ENCODE data around the gene PRSS50.

PRSS50 gene

DNA sequence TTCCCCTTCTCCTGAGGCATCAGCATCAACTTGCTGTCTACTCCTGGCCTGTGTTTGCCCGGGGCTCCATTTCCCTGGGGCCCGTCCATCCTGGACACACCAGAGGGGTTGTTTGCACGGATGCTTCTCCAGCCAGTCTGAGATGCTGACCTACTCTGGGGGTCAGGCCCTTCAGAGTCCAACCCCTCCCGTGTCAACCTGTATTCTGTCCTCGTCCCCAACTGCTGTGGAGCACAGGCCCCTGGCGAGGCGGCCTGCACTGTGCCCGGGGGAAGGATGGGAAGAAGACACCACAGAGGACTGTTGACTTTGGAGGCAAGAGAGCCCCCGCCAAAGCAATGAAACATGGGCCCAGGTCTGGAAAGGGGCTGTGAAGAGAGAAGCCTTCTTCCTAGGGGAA is 50.0 kb downstream of the PRSS50 start:
- DNase-seq = no peak

DNA sequence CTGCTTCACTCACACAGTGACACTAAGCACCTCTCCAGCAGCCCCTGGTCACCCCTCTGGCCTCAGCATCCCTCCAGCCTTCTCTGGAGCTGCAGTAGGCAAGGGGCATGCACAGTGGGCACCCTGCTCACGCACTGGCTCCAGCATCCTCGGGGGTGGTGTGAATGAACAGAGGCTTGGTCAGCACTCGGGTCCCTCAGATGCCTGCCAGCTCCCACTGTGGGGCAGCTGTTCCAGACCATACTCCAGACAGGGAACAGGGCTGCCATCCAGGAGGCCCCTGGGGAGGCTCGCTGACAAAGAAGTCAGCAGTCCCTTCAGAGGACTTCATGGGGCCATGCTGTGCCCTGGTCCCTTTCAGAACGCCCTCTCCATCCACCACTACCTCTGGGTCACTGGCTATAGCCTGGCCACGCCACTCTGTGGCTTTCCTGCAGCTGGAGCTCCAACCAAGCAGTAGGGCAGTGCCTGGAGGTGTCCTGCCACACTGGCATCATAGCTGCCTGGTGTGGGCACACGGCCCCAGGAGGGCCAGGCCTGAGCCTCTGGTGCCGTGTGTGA is 50.5 kb downstream of the PRSS50 start:
- no peak for DNase-seq

- no peak for DNase-seq
Observed at GRCh38 chr3:46666453-46666845, 51.2 kb downstream of the PRSS50 start.

DNA sequence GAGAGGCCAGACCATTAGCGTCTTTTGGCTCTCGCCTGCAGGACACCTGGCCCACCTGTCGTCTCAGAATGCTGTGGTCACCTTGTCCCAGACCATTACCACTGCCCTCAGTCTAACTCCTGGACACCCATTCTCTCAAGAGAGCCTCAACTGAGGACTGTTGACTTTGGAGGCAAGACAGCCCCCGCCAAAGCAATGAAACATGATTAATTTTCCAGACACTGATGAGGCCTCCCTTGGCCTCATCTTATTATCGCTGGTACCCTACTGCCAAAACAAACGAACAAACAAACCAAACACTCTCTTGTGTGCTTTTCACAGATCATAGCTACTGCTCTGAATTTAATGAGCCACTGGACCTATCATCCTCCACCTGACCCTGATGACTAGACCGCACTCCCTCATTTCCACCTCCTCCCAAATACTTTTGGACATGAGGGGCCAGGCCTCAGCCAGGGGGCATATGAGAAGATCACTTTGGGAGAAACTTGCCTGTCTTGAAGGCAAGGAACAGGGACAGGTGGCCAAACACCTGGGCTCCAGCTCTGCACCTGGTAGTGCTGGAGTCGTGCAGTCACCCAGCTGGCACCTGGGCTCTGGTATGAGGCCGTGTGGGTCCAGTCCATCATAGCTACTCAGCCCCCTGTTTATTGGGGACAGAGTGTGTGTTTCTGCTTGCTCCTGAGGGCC is 51.8 kb downstream of the PRSS50 start:
- DNase-seq = no peak

DNA sequence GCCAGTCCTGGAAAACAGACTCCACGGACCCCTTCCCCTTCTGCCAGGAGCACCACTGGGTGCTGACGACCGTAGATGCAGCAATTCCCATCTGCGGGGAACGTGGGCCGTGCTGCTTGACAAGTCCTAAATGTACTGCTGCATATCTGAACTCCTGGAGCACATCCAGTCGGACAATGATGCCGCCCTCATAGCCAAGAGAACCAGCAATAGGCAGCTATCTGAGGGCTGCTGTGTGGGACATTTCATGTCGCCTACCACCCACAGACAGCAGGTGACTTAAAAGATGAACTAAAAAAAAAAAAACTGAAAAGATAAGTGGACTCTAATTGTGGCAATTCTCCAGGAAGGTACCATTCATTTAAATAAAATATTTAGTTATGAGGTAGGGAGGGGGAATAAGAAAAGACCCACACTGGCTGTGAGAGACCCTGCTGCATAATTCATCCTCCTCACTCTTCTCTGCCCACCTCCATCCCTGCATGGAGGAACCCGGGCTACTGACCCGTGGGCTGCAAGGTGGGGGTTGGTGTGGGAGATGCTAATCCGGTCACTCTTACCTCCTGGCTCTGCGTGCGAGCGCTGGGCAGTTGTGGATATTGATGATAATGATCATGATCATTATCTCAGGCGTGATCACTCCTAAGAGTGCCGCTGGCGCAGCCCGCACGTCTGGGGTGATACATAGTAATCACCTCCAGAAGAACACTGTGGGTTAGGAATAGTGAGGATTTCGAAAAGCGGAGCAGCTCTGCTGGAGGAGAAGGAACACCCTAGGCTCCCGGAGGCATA is 52.5 kb downstream of the PRSS50 start:
- no peak for DNase-seq

DNA sequence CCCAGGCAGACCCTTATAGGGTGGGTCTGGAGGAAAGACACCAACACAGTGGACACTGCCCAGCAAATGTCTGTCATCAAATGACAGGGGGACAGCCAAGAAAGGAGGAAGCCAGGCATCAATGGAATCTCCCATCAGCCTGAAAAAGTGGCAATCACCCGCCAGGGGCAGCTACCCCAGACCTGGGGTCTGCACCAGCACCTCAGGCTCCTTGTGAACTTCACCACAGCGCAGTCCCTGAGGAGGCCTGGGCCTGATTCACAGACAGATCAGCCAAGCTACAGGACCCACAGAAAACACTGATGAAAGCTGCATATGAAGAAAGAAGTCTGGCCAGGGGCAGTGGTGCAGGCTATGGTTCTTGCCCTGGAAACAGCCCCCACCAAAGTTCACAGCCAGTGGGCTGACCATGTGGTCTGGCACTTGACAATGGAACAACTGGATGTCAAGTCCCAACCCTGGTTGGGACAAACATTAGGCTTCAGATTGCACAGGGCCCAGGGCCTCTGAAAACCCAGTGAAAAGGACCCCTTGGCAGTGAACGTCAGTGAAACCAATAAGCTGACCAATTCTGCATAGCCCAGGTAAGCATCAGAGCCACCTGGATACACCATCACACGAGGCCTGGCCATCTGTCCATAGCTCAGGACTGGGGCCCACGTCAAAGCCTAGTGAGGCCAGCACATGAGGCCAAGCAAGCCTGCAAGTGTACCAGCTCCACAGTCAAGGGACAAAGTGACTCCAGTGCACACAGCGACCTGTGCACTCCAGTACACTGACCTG is 53.3 kb downstream of the PRSS50 start:
- DNase-seq = no peak

GRCh38 chr3:46663591-46664135 is 54.0 kb downstream of the PRSS50 start:
- peak; percentile 78 for DNase-seq

- no peak for DNase-seq
Observed at GRCh38 chr3:46662771-46663551, 54.7 kb downstream of the PRSS50 start.
